Adrenal gland (tissue), 5 donors: ENCODE results near the gene PPP5C.

Source experiments
- POLR2A ChIP-seq, 2 donors: fragments of 450-650 bp; IDR thresholded peaks; one replicate each; pipeline ENCODE4 v1.6.1; 2017; ENCODE audit warnings: antibody characterized with exemption in 2 of 2, mild to moderate bottlenecking in 2 of 2, moderate library complexity in 1 of 2
- TF ChIP-seq, protein P1 (sequence below), 6 experiments: fragments of 450-650 bp in 4 of 6; fragments of 200-600 bp in 2 of 6; sonication (generic) in 1 of 6; IDR thresholded peaks; 1 replicate in 5 of 6; 2 replicates in 1 of 6; pipeline versions ENCODE4 v1.5.1 to v1.8.0; 2016 to 2021; ENCODE audit warnings: antibody characterized with exemption in 6 of 6, mild to moderate bottlenecking in 2 of 6, moderate library complexity in 1 of 6
- donor health status: DM: no; HTN: no; CAD: no.

GRCh38 chr19:46378268-46378667, 31.4 kb downstream of the PPP5C start:
- TF ChIP-seq, protein P1, sequence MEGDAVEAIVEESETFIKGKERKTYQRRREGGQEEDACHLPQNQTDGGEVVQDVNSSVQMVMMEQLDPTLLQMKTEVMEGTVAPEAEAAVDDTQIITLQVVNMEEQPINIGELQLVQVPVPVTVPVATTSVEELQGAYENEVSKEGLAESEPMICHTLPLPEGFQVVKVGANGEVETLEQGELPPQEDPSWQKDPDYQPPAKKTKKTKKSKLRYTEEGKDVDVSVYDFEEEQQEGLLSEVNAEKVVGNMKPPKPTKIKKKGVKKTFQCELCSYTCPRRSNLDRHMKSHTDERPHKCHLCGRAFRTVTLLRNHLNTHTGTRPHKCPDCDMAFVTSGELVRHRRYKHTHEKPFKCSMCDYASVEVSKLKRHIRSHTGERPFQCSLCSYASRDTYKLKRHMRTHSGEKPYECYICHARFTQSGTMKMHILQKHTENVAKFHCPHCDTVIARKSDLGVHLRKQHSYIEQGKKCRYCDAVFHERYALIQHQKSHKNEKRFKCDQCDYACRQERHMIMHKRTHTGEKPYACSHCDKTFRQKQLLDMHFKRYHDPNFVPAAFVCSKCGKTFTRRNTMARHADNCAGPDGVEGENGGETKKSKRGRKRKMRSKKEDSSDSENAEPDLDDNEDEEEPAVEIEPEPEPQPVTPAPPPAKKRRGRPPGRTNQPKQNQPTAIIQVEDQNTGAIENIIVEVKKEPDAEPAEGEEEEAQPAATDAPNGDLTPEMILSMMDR (IDR thresholded peaks at IDR 0.05) = no peak
- TF ChIP-seq POLR2A (IDR thresholded peaks at IDR 0.05) = no peak
